Pons (tissue), 1 donor: ENCODE results near the gene NPAS3.

Source experiments
- DNase-seq: peaks from one replicate; pipeline ENCODE4 v3.0.0-alpha.2; 2016; ENCODE audit warnings: low spot score

NPAS3 gene

DNA sequence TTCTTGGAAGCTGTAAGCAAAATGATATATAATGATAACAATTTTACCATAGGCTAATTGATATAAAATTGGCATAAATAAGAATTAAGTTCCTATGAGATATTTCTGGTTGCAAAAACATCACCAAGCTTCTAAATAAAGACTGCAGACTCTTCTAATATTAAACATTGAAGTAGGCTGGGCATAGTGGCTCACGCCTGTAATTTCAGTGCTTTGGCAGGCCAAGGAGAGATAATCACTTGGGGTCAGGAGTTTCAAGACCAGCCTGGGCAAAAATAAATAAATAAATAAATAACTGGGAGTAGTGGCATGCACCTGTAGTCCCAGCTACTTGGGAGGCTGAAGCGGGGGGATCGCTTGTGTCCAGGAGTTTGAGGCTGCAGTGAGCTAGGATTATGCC, 71.8 kb downstream of the NPAS3 start:
- DNase-seq = no peak

DNA sequence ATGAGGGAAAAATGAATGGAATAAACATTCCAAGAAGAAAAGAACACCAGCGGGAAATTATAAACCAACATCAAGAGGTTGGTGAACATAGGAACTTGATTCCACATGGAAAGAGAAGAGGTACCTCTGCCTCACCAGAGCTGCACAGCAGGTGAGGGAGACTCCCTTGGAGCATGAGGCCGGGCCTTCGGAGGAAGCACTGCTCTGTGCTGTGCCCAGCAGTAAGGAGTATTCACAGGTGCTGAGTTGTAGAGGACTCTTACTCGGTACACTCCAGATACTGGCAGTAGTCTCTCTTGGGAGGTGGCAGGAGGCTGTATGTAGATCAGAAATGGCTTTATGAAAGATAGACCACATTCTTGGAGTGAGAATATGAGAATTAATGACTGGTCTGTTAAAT, 76.0 kb downstream of the NPAS3 start:
- DNase-seq = no peak

DNA sequence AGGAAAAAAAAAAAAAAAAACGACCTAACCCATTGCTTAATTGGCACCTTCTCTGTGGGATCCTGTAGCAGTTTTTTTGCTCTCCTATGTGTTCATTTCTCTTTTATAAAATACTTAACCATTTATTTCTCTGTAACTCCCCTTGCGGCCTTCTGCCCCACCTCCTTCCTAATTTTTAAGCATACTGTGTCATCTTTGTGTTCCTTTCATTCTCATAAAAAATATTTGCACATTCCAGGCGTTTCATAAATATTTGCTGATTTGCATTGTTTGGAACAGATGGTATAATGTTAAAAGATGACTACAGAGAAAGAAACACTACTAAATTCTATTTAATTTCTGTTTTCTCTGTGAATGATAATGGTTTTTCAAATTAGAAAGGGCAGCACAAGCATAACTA, 77.9 kb downstream of the NPAS3 start:
- DNase-seq = no peak

DNA sequence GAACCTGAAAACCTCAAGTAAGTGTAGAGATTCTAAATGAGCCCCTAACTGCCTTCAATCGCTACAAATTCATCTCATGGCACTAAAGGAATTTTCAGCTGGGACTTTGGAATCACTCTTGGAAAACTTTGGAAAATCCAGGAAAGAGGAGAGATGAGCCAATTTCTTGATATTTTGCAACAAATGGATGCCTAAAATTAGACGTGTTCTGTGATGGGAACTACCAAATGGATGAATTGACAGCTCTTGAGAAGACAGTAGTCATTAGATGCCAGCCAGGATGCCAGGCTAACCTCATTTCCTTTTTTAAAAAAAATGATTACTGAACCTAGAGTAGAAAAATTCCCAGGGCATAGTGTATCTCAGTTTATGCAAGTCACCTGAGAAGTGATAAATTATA, 78.3 kb downstream of the NPAS3 start:
- DNase-seq = no peak

DNA sequence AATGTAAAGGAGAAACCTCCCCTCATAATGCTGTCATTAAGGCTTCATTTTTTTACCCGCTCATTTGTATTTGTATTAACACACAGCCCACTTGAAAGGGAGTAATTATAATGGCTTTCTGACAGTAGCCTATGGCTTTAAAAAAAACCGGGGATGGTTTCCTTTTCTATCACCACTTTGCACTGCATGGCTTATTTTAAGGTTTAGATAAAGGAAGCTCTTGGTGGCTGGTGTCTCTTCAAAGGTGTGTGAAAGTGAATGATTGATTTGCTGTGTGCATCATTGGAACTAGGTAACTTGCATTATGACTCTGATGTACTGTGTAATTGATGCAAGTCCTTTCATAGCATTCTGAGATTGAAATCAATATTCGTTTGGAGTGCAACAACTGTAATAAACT, 80.7 kb downstream of the NPAS3 start:
- DNase-seq = no peak

GRCh38 chr14:33026850-33027430, 88.3 kb downstream of the NPAS3 start:
- peak; percentile 76 for DNase-seq

DNA sequence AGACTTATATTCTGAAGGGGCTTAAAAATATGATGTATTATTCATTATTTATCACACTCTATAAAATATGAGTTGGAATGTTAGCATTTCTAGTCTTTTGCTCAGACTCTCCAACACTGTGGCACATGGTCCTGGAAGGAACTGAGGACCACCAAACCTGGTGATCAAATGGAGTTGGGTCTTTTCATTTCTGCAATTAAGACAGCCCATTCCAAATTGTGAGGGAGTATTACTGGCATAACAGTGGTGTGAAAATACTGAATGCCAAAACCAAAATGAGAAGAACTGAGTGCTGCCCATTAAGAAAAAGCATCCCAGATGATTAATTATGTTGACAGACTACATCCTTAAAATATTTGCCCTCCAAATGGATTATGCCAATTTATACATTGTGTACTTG, 90.8 kb downstream of the NPAS3 start:
- no peak for DNase-seq

DNA sequence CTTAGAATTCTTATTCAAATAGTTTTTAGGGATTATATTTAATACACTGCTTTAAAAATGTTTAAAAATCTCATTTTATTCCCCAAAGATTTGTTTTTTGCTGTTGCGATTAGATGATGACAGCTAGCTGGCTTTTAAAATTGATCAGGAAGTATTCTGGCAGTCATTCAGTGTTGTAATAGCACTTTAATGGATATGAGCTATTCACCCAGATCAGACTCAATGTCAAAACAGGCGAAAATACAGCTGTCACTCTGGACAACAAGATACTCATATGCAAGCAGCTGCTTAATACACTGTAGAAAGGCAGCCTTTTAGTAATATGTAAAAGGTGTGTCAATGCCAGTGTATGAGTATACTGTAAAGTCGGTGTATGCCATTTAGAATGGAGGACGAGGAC, 91.7 kb downstream of the NPAS3 start:
- no peak for DNase-seq

DNA sequence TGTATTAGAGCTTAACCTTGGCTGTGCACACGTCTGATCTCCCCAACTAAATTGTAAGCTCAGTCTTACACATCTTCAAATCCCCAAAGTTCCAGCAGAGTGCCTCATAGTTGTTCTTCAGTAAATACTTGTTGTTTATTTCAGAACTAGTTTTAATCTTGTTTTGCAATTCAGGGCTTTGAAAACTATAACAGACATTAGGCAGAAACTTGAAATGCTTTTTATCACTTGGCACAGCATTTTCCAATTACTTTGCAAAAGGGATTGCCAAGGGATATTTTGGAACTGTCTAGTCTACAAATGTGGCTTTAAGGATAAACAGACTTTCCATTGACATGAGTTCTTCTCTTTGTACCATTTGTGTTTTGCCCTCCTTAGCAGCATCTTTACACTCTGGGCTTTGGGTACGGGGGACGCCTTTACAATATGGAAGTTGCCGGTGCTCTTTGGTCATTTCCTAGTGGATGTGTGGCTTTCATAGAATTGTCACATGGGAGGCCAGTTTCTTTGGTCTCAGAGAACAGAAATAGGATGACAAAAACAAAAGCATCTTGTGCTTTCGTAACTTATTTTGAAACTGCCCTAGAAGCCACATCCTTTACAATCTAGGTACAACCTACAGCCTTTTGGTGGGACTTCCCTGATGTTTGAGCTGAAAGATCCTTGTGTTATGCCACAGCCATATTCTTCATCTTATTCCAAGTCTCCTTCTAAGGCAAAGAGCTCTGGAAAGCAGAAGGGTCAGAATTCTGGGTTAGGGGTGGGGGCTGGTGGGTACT, 96.9 kb downstream of the NPAS3 start:
- DNase-seq = no peak

- DNase-seq = no peak
These were observed 100.6 kb downstream of the NPAS3 start for GRCh38 chr14:33039311-33039710.

- no peak for DNase-seq
These were observed 101.9 kb downstream of the NPAS3 start for GRCh38 chr14:33040372-33041140.

DNA sequence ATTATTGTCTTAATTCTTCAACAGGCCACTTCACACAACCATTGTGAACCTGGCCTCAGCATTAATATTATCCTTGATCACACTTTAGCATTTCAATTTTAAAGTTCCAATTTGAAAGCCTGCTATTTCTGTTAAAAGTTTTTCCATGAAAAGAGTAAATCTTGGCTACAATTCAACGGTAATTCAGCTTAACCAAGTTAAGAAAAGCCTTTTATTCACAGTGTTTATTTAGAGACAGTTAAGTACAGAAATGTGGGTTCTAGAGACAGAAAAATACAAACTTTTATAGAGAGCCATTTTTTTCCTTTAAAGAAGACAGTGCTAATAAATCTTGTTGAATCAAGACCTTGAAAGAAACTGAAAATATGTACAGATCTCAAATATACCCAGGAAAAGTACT, 103.9 kb downstream of the NPAS3 start:
- DNase-seq = no peak

DNA sequence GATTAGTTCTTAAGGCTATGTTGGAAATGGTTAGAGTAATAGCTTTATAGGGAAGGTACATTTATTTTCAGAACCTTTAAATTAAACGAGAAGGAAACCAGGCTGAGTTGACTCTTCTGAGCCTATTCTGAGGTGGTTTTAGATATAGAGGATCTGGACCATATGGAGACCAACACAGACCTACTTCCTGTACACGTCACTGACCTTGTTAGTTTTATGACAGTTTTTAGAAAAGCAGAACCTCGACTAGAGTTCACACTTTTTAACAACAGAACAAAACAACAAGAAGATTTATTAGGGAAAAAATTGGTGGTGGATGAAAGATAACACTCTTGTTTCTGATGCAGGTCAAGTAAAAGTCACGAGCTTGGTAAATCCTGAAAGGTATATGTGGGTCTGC, 107.1 kb downstream of the NPAS3 start:
- DNase-seq = no peak

DNA sequence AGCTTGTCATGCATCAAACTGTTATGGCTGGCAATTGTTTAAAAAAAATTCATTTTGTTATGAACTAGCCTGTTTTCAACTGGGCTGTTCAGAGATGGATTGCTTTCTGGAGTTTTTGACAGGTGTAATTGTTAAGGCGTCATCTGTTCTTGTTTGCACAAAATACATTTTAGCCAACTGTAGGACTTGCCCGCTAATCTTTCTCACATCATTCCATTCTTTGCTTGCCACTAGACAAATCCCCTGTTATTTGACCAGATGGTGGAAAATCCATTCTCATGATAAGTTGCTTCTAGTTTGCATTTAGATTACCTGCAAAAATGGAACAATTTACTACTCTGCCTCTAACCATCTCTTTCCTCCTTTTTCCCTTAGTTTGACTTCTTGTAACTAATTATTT, 114.3 kb downstream of the NPAS3 start:
- no peak for DNase-seq

DNA sequence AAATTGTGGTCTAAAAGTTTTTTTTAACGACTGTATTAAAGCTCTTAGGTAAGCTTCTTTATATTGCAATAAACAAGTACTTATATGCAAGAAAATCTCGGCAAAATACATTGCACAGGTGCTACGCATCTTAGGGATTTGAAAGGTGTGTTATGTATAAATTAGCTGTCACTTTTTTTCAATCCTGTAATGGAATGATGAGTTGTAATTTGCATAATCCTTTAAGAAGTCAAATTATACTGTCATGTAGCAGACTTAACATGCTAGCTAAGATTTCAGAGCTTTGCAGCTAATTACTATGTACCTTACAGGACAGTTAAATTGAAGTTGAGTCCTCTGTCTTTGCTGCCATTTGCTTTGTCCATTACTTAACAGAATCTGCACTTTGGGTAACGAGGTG, 117.5 kb downstream of the NPAS3 start:
- DNase-seq = no peak

GRCh38 chr14:33057585-33057984, 118.9 kb downstream of the NPAS3 start:
- DNase-seq = no peak

- no peak for DNase-seq
These were observed 123.1 kb downstream of the NPAS3 start for GRCh38 chr14:33061667-33062325.

- DNase-seq = no peak
These were observed 123.8 kb downstream of the NPAS3 start for GRCh38 chr14:33062476-33062875.

GRCh38 chr14:33062881-33063280, 124.2 kb downstream of the NPAS3 start:
- DNase-seq = no peak

DNA sequence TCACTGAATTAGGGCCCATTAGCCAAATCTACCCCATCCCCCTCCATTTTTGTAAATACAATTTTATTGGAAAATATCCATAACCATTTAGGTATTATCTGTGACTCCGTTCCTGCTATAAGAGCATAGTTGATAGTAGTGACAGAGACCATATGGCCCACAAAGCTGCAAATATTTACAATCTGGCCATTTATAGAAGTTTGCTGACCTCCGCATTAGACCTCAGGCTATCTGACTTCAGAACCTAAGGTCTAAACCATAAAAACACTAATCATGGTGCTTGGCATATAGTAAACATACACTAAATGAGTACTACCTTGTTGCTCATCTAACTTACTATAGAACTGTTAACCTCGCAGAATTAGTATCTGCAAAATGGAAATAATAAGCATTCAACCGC, 124.8 kb downstream of the NPAS3 start:
- DNase-seq = no peak

GRCh38 chr14:33065634-33066033, 127.0 kb downstream of the NPAS3 start:
- no peak for DNase-seq

GRCh38 chr14:33068040-33068439, 129.4 kb downstream of the NPAS3 start:
- DNase-seq = peak; percentile 52

GRCh38 chr14:33068626-33069025, 129.9 kb downstream of the NPAS3 start:
- DNase-seq = no peak
